GM12878 (cell line): ENCODE data around the gene ARHGAP45. TPM values are rescaled to one million over a fixed set of nuclear protein-coding genes. Genes with fewer than 3 reads are reported as not detected.

Experiments
- BMI1 ChIP-seq: fragments of 450-650 bp; IDR thresholded peaks from 2 replicates; pipeline ENCODE4 v1.6.1; 2016; ENCODE audit warnings: mild to moderate bottlenecking, moderate library complexity, borderline replicate concordance
- E2F4 ChIP-seq: IDR thresholded peaks from 2 replicates; pipeline ENCODE4 v1.6.1; 2012; ENCODE audit warnings: low read depth, low read length, improper control_type of control experiment
- GATAD2B ChIP-seq: fragments of 450-650 bp; conservative IDR thresholded peaks from 2 replicates; pipeline ENCODE4 v1.6.1; 2017; ENCODE audit warnings: low read depth, mild to moderate bottlenecking, moderate library complexity
- HCFC1 ChIP-seq: fragments of 150-350 bp; IDR thresholded peaks from 2 replicates; pipeline ENCODE4 v1.6.1; 2014; ENCODE audit warnings: low read length
- MXI1 ChIP-seq: fragments of 150-350 bp; IDR thresholded peaks from 2 replicates; pipeline ENCODE4 v1.6.1; 2011; ENCODE audit warnings: low read depth, mild to moderate bottlenecking, inconsistent platforms, low read length, improper control_type of control experiment
- POLR2AphosphoS5 ChIP-seq: IDR thresholded peaks from 2 replicates; pipeline ENCODE4 v1.6.1; 2011; ENCODE audit warnings: mild to moderate bottlenecking, low read length, inconsistent platforms
- SMAD5 ChIP-seq: IDR thresholded peaks from 2 replicates; pipeline ENCODE4 v1.6.1; 2016; ENCODE audit warnings: antibody characterized with exemption, low read depth
- STAT3 ChIP-seq: IDR thresholded peaks from 2 replicates; pipeline ENCODE4 v1.6.1; 2011; ENCODE audit warnings: low read depth, low read length, improper control_type of control experiment
- TAF1 ChIP-seq: IDR thresholded peaks from 2 replicates; pipeline ENCODE4 v1.6.1; 2011; ENCODE audit warnings: mild to moderate bottlenecking, low read depth, low read length, borderline replicate concordance
- ZSCAN29 ChIP-seq: fragments of 450-650 bp; IDR thresholded peaks from 2 replicates; pipeline ENCODE4 v1.6.1; 2017; ENCODE audit warnings: mild to moderate bottlenecking, moderate library complexity
- ZZZ3 ChIP-seq: IDR thresholded peaks from 2 replicates; pipeline ENCODE4 v1.6.1; 2011; ENCODE audit warnings: low read depth; ENCODE audit not compliant: control insufficient read depth, insufficient read length
- polyA plus RNA-seq, 11 experiments: library from polyadenylated mRNA; depleted of rRNA in 4 of 11; unstranded in 6 of 11; stranded (reverse) in 5 of 11; fragments of >200 nt; fragmentation: Nextera tagmentation in 4 of 11; fragmentation: Illumina TruSeq in 1 of 11; extraction: Ambion mirVana in 4 of 11; extraction: Trizol in 1 of 11; gene quantifications; 1 replicate in 1 of 11; 2 replicates in 10 of 11; pipeline versions ENCODE4 v1.2.1 to v1.2.3, GENCODE V29; 2011 to 2016; ENCODE audit warnings: inconsistent platforms in 2 of 11, missing spikeins in 2 of 11, low read depth in 1 of 11
- total RNA-seq, 4 experiments: library from RNA; depleted of rRNA in 3 of 4; stranded (reverse); fragments of >200 nt in 3 of 4; fragmentation: Illumina TruSeq in 1 of 4; extraction: Trizol in 1 of 4; gene quantifications; 2 replicates each; pipeline versions ENCODE4 v1.2.1 to v1.2.3, GENCODE V29; 2013 to 2021
- TF ChIP-seq, protein P1 (sequence below): IDR thresholded peaks from 2 replicates; pipeline ENCODE4 v1.6.1; 2012; ENCODE audit warnings: improper control_type of control experiment, low read depth, low read length; ENCODE audit not compliant: insufficient replicate concordance
- TF ChIP-seq, protein P2 (sequence below): fragments of 450-650 bp; conservative IDR thresholded peaks from 2 replicates; pipeline ENCODE4 v1.6.1; 2017; ENCODE audit warnings: mild to moderate bottlenecking, moderate library complexity
- TF ChIP-seq, protein P3 (sequence below): fragments of 150-350 bp; IDR thresholded peaks from 2 replicates; pipeline ENCODE4 v1.6.1; 2016; ENCODE audit warnings: low read depth, low read length
- TF ChIP-seq, protein P4 (sequence below): fragments of 450-650 bp; IDR thresholded peaks from 2 replicates; pipeline ENCODE4 v1.6.1; 2017; ENCODE audit warnings: mild to moderate bottlenecking

Gene ARHGAP45
- total and polyA plus RNA-seq, 10 of the 15 experiments (the other 5 are each of a cell fraction or from before 2014, with no cell fraction given): 1.4 to 151 (median 59.9) TPM

- no peak for TF ChIP-seq TAF1
- TF ChIP-seq, protein P1, sequence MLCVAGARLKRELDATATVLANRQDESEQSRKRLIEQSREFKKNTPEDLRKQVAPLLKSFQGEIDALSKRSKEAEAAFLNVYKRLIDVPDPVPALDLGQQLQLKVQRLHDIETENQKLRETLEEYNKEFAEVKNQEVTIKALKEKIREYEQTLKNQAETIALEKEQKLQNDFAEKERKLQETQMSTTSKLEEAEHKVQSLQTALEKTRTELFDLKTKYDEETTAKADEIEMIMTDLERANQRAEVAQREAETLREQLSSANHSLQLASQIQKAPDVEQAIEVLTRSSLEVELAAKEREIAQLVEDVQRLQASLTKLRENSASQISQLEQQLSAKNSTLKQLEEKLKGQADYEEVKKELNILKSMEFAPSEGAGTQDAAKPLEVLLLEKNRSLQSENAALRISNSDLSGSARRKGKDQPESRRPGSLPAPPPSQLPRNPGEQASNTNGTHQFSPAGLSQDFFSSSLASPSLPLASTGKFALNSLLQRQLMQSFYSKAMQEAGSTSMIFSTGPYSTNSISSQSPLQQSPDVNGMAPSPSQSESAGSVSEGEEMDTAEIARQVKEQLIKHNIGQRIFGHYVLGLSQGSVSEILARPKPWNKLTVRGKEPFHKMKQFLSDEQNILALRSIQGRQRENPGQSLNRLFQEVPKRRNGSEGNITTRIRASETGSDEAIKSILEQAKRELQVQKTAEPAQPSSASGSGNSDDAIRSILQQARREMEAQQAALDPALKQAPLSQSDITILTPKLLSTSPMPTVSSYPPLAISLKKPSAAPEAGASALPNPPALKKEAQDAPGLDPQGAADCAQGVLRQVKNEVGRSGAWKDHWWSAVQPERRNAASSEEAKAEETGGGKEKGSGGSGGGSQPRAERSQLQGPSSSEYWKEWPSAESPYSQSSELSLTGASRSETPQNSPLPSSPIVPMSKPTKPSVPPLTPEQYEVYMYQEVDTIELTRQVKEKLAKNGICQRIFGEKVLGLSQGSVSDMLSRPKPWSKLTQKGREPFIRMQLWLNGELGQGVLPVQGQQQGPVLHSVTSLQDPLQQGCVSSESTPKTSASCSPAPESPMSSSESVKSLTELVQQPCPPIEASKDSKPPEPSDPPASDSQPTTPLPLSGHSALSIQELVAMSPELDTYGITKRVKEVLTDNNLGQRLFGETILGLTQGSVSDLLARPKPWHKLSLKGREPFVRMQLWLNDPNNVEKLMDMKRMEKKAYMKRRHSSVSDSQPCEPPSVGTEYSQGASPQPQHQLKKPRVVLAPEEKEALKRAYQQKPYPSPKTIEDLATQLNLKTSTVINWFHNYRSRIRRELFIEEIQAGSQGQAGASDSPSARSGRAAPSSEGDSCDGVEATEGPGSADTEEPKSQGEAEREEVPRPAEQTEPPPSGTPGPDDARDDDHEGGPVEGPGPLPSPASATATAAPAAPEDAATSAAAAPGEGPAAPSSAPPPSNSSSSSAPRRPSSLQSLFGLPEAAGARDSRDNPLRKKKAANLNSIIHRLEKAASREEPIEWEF: no peak
- TF ChIP-seq STAT3: no peak
- TF ChIP-seq, protein P2, sequence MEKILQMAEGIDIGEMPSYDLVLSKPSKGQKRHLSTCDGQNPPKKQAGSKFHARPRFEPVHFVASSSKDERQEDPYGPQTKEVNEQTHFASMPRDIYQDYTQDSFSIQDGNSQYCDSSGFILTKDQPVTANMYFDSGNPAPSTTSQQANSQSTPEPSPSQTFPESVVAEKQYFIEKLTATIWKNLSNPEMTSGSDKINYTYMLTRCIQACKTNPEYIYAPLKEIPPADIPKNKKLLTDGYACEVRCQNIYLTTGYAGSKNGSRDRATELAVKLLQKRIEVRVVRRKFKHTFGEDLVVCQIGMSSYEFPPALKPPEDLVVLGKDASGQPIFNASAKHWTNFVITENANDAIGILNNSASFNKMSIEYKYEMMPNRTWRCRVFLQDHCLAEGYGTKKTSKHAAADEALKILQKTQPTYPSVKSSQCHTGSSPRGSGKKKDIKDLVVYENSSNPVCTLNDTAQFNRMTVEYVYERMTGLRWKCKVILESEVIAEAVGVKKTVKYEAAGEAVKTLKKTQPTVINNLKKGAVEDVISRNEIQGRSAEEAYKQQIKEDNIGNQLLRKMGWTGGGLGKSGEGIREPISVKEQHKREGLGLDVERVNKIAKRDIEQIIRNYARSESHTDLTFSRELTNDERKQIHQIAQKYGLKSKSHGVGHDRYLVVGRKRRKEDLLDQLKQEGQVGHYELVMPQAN: peak; percentile 83; the same call in 1 of the 2 replicates
- TF ChIP-seq, protein P3, sequence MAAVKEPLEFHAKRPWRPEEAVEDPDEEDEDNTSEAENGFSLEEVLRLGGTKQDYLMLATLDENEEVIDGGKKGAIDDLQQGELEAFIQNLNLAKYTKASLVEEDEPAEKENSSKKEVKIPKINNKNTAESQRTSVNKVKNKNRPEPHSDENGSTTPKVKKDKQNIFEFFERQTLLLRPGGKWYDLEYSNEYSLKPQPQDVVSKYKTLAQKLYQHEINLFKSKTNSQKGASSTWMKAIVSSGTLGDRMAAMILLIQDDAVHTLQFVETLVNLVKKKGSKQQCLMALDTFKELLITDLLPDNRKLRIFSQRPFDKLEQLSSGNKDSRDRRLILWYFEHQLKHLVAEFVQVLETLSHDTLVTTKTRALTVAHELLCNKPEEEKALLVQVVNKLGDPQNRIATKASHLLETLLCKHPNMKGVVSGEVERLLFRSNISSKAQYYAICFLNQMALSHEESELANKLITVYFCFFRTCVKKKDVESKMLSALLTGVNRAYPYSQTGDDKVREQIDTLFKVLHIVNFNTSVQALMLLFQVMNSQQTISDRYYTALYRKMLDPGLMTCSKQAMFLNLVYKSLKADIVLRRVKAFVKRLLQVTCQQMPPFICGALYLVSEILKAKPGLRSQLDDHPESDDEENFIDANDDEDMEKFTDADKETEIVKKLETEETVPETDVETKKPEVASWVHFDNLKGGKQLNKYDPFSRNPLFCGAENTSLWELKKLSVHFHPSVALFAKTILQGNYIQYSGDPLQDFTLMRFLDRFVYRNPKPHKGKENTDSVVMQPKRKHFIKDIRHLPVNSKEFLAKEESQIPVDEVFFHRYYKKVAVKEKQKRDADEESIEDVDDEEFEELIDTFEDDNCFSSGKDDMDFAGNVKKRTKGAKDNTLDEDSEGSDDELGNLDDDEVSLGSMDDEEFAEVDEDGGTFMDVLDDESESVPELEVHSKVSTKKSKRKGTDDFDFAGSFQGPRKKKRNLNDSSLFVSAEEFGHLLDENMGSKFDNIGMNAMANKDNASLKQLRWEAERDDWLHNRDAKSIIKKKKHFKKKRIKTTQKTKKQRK: no peak
- no peak for TF ChIP-seq SMAD5
- TF ChIP-seq ZSCAN29: no peak
- TF ChIP-seq ZZZ3: no peak
- no peak for TF ChIP-seq BMI1
- TF ChIP-seq GATAD2B: peak; percentile 88; the same call in 1 of the 2 replicates
- TF ChIP-seq POLR2AphosphoS5: no peak
- no peak for TF ChIP-seq HCFC1
- TF ChIP-seq E2F4: no peak
- peak; percentile 12; the same call in 1 of the 2 replicates for TF ChIP-seq MXI1
- TF ChIP-seq, protein P4, sequence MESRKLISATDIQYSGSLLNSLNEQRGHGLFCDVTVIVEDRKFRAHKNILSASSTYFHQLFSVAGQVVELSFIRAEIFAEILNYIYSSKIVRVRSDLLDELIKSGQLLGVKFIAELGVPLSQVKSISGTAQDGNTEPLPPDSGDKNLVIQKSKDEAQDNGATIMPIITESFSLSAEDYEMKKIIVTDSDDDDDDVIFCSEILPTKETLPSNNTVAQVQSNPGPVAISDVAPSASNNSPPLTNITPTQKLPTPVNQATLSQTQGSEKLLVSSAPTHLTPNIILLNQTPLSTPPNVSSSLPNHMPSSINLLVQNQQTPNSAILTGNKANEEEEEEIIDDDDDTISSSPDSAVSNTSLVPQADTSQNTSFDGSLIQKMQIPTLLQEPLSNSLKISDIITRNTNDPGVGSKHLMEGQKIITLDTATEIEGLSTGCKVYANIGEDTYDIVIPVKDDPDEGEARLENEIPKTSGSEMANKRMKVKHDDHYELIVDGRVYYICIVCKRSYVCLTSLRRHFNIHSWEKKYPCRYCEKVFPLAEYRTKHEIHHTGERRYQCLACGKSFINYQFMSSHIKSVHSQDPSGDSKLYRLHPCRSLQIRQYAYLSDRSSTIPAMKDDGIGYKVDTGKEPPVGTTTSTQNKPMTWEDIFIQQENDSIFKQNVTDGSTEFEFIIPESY: no peak
Measured at GRCh38 chr19:1066748-1067340, at the start of gene ARHGAP45 (continued).
